IPS DF 4.7 (cell line): ENCODE results near the gene TAF1D.
"Not testable (repeated sequence)": the region's sequence is repeated elsewhere in the genome, so short reads cannot be mapped to it uniquely, and the experiment has no call there.

Experiments
- DNase-seq: peaks from one replicate; pipeline ENCODE4 v3.0.0-alpha.2; 2013; ENCODE audit warnings: low spot score; ENCODE audit errors: extremely low read depth

Gene TAF1D

GRCh38 chr11:93741094-93741881 lies at the start of gene TAF1D, which contains the start of gene C11orf54:
Gene TAF1D (minus strand): TSS chr11:93741495. CDS start chr11:93739304, 2,191 bp downstream.
Gene C11orf54 (plus strand): TSS chr11:93741672. CDS start chr11:93747394, 5,722 bp downstream.
- DNase-seq: peak; percentile 95

GRCh38 chr11:93784935-93785360 lies 43.7 kb upstream of the TAF1D start:
- DNase-seq: no peak

GRCh38 chr11:93784145-93784934 lies 43.0 kb upstream of the TAF1D start, which contains the start of gene MED17:
Gene MED17 (plus strand): TSS chr11:93784282. CDS start chr11:93784514, 232 bp downstream.
- DNase-seq: peak; percentile 78

- DNase-seq: no peak
Measured at GRCh38 chr11:93783765-93784144, 42.5 kb upstream of the TAF1D start.

- DNase-seq: no peak
Measured at GRCh38 chr11:93783362-93783761, 42.1 kb upstream of the TAF1D start.

- no peak for DNase-seq
Measured at GRCh38 chr11:93775289-93775688, 34.0 kb upstream of the TAF1D start.

GRCh38 chr11:93774560-93774959 lies 33.3 kb upstream of the TAF1D start:
- not testable (repeated sequence) for DNase-seq

GRCh38 chr11:93773601-93774200 lies 32.4 kb upstream of the TAF1D start:
- no peak for DNase-seq

- no peak for DNase-seq
Measured at GRCh38 chr11:93773045-93773477, 31.8 kb upstream of the TAF1D start.

- no peak for DNase-seq
Measured at GRCh38 chr11:93772123-93772522, 30.8 kb upstream of the TAF1D start.

GRCh38 chr11:93770160-93770559 lies 28.9 kb upstream of the TAF1D start:
- no peak for DNase-seq

- DNase-seq: no peak
Measured at GRCh38 chr11:93767018-93767417, 25.7 kb upstream of the TAF1D start.

GRCh38 chr11:93766504-93766903 lies 25.2 kb upstream of the TAF1D start:
- no peak for DNase-seq

GRCh38 chr11:93765551-93765950 lies 24.3 kb upstream of the TAF1D start:
- DNase-seq: no peak

- DNase-seq: no peak
Measured at GRCh38 chr11:93761910-93762309, 20.6 kb upstream of the TAF1D start.

- DNase-seq: not testable (repeated sequence)
Measured at GRCh38 chr11:93759123-93759522, 17.8 kb upstream of the TAF1D start.

GRCh38 chr11:93757924-93758865 lies 16.9 kb upstream of the TAF1D start:
- no peak for DNase-seq

- no peak for DNase-seq
Measured at GRCh38 chr11:93757301-93757700, 16.0 kb upstream of the TAF1D start.

- DNase-seq: no peak
Measured at GRCh38 chr11:93756748-93757147, 15.5 kb upstream of the TAF1D start.

GRCh38 chr11:93753241-93753640 lies 11.9 kb upstream of the TAF1D start:
- no peak for DNase-seq

GRCh38 chr11:93751001-93751400 lies 9.7 kb upstream of the TAF1D start:
- no peak for DNase-seq
